ENCODE measurements around the gene MYZAP.

DNA sequence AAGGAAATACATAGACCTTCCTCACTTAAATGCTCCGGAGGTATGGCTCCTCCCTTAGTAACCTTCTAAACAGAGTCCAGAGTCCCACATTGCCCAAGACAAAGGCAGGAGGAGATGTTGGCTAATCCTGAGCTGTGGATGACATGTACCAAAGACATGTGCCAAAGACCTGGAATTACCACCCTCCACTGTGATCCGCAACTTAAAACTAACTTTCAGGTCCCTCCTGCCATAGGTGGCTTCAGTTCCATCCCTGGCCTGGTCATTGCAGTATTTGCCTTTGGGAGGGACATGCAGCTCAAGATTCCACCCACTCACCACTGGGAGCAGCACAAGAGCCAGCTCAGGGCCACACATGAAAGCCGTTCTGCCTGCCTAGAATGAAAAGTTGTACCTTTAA, 28.0 kb downstream of the MYZAP start:
- TF ChIP-seq, protein P1, sequence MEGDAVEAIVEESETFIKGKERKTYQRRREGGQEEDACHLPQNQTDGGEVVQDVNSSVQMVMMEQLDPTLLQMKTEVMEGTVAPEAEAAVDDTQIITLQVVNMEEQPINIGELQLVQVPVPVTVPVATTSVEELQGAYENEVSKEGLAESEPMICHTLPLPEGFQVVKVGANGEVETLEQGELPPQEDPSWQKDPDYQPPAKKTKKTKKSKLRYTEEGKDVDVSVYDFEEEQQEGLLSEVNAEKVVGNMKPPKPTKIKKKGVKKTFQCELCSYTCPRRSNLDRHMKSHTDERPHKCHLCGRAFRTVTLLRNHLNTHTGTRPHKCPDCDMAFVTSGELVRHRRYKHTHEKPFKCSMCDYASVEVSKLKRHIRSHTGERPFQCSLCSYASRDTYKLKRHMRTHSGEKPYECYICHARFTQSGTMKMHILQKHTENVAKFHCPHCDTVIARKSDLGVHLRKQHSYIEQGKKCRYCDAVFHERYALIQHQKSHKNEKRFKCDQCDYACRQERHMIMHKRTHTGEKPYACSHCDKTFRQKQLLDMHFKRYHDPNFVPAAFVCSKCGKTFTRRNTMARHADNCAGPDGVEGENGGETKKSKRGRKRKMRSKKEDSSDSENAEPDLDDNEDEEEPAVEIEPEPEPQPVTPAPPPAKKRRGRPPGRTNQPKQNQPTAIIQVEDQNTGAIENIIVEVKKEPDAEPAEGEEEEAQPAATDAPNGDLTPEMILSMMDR (IDR thresholded peaks at IDR 0.05; ENCODE audit: insufficient read depth, low read length): no peak
- TF ChIP-seq GABPA (IDR thresholded peaks at IDR 0.05; ENCODE audit: low read depth): no peak
- TF ChIP-seq, protein P2, sequence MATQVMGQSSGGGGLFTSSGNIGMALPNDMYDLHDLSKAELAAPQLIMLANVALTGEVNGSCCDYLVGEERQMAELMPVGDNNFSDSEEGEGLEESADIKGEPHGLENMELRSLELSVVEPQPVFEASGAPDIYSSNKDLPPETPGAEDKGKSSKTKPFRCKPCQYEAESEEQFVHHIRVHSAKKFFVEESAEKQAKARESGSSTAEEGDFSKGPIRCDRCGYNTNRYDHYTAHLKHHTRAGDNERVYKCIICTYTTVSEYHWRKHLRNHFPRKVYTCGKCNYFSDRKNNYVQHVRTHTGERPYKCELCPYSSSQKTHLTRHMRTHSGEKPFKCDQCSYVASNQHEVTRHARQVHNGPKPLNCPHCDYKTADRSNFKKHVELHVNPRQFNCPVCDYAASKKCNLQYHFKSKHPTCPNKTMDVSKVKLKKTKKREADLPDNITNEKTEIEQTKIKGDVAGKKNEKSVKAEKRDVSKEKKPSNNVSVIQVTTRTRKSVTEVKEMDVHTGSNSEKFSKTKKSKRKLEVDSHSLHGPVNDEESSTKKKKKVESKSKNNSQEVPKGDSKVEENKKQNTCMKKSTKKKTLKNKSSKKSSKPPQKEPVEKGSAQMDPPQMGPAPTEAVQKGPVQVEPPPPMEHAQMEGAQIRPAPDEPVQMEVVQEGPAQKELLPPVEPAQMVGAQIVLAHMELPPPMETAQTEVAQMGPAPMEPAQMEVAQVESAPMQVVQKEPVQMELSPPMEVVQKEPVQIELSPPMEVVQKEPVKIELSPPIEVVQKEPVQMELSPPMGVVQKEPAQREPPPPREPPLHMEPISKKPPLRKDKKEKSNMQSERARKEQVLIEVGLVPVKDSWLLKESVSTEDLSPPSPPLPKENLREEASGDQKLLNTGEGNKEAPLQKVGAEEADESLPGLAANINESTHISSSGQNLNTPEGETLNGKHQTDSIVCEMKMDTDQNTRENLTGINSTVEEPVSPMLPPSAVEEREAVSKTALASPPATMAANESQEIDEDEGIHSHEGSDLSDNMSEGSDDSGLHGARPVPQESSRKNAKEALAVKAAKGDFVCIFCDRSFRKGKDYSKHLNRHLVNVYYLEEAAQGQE (IDR thresholded peaks at IDR 0.05; ENCODE audit: insufficient replicate concordance, low read depth): no peak
- no peak for TF ChIP-seq SPI1 (IDR thresholded peaks at IDR 0.05; ENCODE audit: borderline replicate concordance, low read depth)
- no peak for TF ChIP-seq POLR2AphosphoS5 (IDR thresholded peaks at IDR 0.05; ENCODE audit: low read depth)

Data from HL-60 (cell line).